ENCODE results near the gene HAAO.

The HAAO gene

GRCh38 chr2:42808301-42808700 lies 15.9 kb upstream of the HAAO start:
- Histone ChIP-seq H3K4me3 (ENCODE audit: low read length, poor library complexity, severe bottlenecking) (no peak overlapping the region), H4K20me1 (ENCODE audit: insufficient read depth, low read length, poor library complexity, severe bottlenecking) (no peaks in the 10 kb centered on the region), H3K9ac (ENCODE audit: low read depth, low read length, poor library complexity, severe bottlenecking) (no peak overlapping the region), H3K9me2 (replicated peaks; ENCODE audit: low read depth, low read length) (no peaks in the 10 kb centered on the region), H3K36me3 (ENCODE audit: insufficient read depth, low read length) (no peaks in the 10 kb centered on the region), H2AFZ (ENCODE audit: low read length) (no peak overlapping the region), H3K79me2 (ENCODE audit: insufficient read depth, low read length) (no peaks in the 10 kb centered on the region), H3K27me3 (ENCODE audit: insufficient read depth, low read length, poor library complexity, severe bottlenecking) (no peaks in the 10 kb centered on the region), H3F3A (ENCODE audit: low read depth) (0 out of 2 replicates have a peak, but pooled peaks cover 3% of the 10 kb centered on the region), H3K9me3 (ENCODE audit: insufficient read depth, low read depth, low read length) (no peaks in the 10 kb centered on the region), H3K4me2 (ENCODE audit: low read depth, low read length, poor library complexity, severe bottlenecking) (no peak overlapping the region), H3K4me1 (ENCODE audit: insufficient read depth, low read length, poor library complexity, severe bottlenecking) (peaks cover 14% of the 10 kb centered on the region)
- TF ChIP-seq EZH2phosphoT487 (IDR thresholded peaks at IDR 0.05; ENCODE audit: borderline replicate concordance): no peak
- TF ChIP-seq, protein P1, sequence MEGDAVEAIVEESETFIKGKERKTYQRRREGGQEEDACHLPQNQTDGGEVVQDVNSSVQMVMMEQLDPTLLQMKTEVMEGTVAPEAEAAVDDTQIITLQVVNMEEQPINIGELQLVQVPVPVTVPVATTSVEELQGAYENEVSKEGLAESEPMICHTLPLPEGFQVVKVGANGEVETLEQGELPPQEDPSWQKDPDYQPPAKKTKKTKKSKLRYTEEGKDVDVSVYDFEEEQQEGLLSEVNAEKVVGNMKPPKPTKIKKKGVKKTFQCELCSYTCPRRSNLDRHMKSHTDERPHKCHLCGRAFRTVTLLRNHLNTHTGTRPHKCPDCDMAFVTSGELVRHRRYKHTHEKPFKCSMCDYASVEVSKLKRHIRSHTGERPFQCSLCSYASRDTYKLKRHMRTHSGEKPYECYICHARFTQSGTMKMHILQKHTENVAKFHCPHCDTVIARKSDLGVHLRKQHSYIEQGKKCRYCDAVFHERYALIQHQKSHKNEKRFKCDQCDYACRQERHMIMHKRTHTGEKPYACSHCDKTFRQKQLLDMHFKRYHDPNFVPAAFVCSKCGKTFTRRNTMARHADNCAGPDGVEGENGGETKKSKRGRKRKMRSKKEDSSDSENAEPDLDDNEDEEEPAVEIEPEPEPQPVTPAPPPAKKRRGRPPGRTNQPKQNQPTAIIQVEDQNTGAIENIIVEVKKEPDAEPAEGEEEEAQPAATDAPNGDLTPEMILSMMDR (conservative IDR thresholded peaks at IDR 0.05; ENCODE audit: low read length): no peak

DNA sequence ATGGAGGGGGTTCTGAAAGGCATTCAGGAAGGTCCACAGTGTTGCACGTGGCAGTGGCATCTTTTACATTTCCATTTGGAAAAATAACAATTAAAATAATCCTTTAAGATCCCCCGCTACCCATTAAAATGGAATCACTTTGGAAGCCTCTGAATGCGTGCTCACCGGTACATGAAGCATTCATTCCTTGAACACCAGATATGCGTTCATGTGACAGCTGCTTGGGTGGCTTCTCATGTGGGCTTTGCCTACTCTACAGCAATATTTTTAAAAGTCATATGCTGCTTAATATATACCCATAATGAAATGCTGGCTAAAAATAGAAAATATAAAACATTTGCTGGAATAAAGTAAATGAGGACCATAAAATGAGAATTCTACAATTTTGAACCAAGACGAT lies 14.4 kb upstream of the HAAO start:
- no peaks in the 10 kb centered on the region for H3K36me3 ChIP-seq (ENCODE audit: insufficient read depth, low read length)
- no peaks in the 10 kb centered on the region for H3K9me2 ChIP-seq (replicated peaks; ENCODE audit: low read depth, low read length)
- H3K27me3 ChIP-seq (ENCODE audit: insufficient read depth, low read length, poor library complexity, severe bottlenecking): no peaks in the 10 kb centered on the region
- H3F3A ChIP-seq (ENCODE audit: low read depth): 0 out of 2 replicates have a peak, but pooled peaks cover 3% of the 10 kb centered on the region
- no peaks in the 10 kb centered on the region for H3K79me2 ChIP-seq (ENCODE audit: insufficient read depth, low read length)
- H3K4me1 ChIP-seq (ENCODE audit: insufficient read depth, low read length, poor library complexity, severe bottlenecking): peaks cover 14% of the 10 kb centered on the region
- H3K4me2 ChIP-seq (ENCODE audit: low read depth, low read length, poor library complexity, severe bottlenecking): no peak overlapping the region
- no peak for TF ChIP-seq EZH2phosphoT487 (IDR thresholded peaks at IDR 0.05; ENCODE audit: borderline replicate concordance)
- TF ChIP-seq, protein P1 (conservative IDR thresholded peaks at IDR 0.05; ENCODE audit: low read length): no peak
- no peaks in the 10 kb centered on the region for H4K20me1 ChIP-seq (ENCODE audit: insufficient read depth, low read length, poor library complexity, severe bottlenecking)
- no peak overlapping the region for H3K9ac ChIP-seq (ENCODE audit: low read depth, low read length, poor library complexity, severe bottlenecking)
- H3K4me3 ChIP-seq (ENCODE audit: low read length, poor library complexity, severe bottlenecking): no peak overlapping the region
- no peak overlapping the region for H2AFZ ChIP-seq (ENCODE audit: low read length)
- no peaks in the 10 kb centered on the region for H3K9me3 ChIP-seq (ENCODE audit: insufficient read depth, low read depth, low read length)

DNA sequence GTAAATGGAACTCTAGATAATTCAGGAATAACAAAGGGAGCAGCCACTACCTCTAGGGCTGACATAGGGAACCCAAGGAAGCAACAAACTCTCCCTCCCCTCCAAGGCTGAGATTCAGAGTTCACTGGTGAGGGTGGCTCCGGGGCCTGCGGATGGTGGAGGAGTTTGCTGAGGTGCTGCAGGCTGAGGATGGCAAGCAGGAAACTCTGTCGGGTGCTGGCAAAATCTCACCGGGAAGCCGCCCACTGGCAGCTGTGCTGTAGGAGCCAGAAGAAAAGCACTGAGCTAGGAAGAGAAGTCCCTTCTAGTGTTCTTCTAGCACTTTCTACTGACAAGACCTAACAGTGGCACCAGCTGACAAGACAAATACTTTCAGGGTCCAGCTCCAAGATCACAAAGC lies 12.5 kb upstream of the HAAO start:
- Histone ChIP-seq H3K36me3 (ENCODE audit: insufficient read depth, low read length) (no peaks in the 10 kb centered on the region), H3F3A (ENCODE audit: low read depth) (no peaks in the 10 kb centered on the region), H3K79me2 (ENCODE audit: insufficient read depth, low read length) (no peaks in the 10 kb centered on the region), H3K4me3 (ENCODE audit: low read length, poor library complexity, severe bottlenecking) (no peak overlapping the region), H2AFZ (ENCODE audit: low read length) (no peak overlapping the region), H3K4me2 (ENCODE audit: low read depth, low read length, poor library complexity, severe bottlenecking) (no peak overlapping the region), H3K9ac (ENCODE audit: low read depth, low read length, poor library complexity, severe bottlenecking) (no peak overlapping the region), H3K9me3 (ENCODE audit: insufficient read depth, low read depth, low read length) (no peaks in the 10 kb centered on the region), H3K9me2 (replicated peaks; ENCODE audit: low read depth, low read length) (no peaks in the 10 kb centered on the region), H4K20me1 (ENCODE audit: insufficient read depth, low read length, poor library complexity, severe bottlenecking) (no peaks in the 10 kb centered on the region), H3K4me1 (ENCODE audit: insufficient read depth, low read length, poor library complexity, severe bottlenecking) (peaks cover 8% of the 10 kb centered on the region), H3K27me3 (ENCODE audit: insufficient read depth, low read length, poor library complexity, severe bottlenecking) (no peaks in the 10 kb centered on the region)
- TF ChIP-seq, protein P1 (conservative IDR thresholded peaks at IDR 0.05; ENCODE audit: low read length): no peak
- TF ChIP-seq EZH2phosphoT487 (IDR thresholded peaks at IDR 0.05; ENCODE audit: borderline replicate concordance): no peak
